Ammon's horn (tissue), 1 donor: Measurements from ENCODE around the gene TPPP2.
A peak's percentile ranks its signal among the peaks of the same experiment; 100 is the strongest.

Experiments
- DNase-seq: peaks from one replicate; pipeline ENCODE4 v3.0.0-alpha.2; 2016; ENCODE audit warnings: low spot score

Gene TPPP2

GRCh38 chr14:21057803-21058675, 28.0 kb downstream of the TPPP2 start, which contains the start of gene RNASE8:
RNASE8 (plus strand) TSS chr14:21057822; CDS start chr14:21057893, 71 bp downstream.
- no peak for DNase-seq

GRCh38 chr14:21058903-21059302, 28.9 kb downstream of the TPPP2 start:
- DNase-seq = no peak

GRCh38 chr14:21059842-21060613, 30.0 kb downstream of the TPPP2 start:
- peak; percentile 38 for DNase-seq

GRCh38 chr14:21060614-21061346, 30.8 kb downstream of the TPPP2 start:
- no peak for DNase-seq

- no peak for DNase-seq
These were observed 31.3 kb downstream of the TPPP2 start for GRCh38 chr14:21061347-21061668.

GRCh38 chr14:21063479-21063878, 33.5 kb downstream of the TPPP2 start:
- no peak for DNase-seq

- DNase-seq = no peak
These were observed 37.0 kb downstream of the TPPP2 start for GRCh38 chr14:21066882-21067502.

- DNase-seq = peak; percentile 75
These were observed 38.7 kb downstream of the TPPP2 start for GRCh38 chr14:21068521-21069387.

- DNase-seq = peak; percentile 77
These were observed 39.5 kb downstream of the TPPP2 start for GRCh38 chr14:21069388-21070082.

GRCh38 chr14:21070083-21070609, 40.1 kb downstream of the TPPP2 start, which contains the start of gene ARHGEF40:
ARHGEF40 (plus strand) TSS chr14:21070304; CDS start chr14:21070397, 93 bp downstream.
- DNase-seq = peak; percentile 80

- DNase-seq = peak; percentile 46
These were observed 40.7 kb downstream of the TPPP2 start for GRCh38 chr14:21070610-21071224.

- DNase-seq = peak; percentile 87
These were observed 41.4 kb downstream of the TPPP2 start for GRCh38 chr14:21071225-21072030.

- peak; percentile 56 for DNase-seq
These were observed 42.0 kb downstream of the TPPP2 start for GRCh38 chr14:21072031-21072473.

GRCh38 chr14:21072781-21073339, 42.8 kb downstream of the TPPP2 start:
- no peak for DNase-seq

- no peak for DNase-seq
These were observed 43.9 kb downstream of the TPPP2 start for GRCh38 chr14:21073921-21074320.

- DNase-seq = no peak
These were observed 44.6 kb downstream of the TPPP2 start for GRCh38 chr14:21074398-21075272.
